H1 (cell line): ENCODE measurements around the gene PCID2. TPM values are rescaled to one million over a fixed set of nuclear protein-coding genes. Genes with fewer than 3 reads are reported as not detected.

ENCODE experiments used
- CTCF ChIA-PET: fragments of 300-600 bp; sonication (Branson Sonifier 250); formaldehyde crosslinking; loops from one replicate; lab custom pipeline; 2021; ENCODE audit not compliant: partially characterized antibody; lab: Charles Lee
- POLR2A ChIA-PET: fragments of 300-600 bp; sonication (Branson Sonifier 250); formaldehyde crosslinking; loops from one replicate; lab custom pipeline; 2021; ENCODE audit warnings: inconsistent platforms; ENCODE audit not compliant: partially characterized antibody; lab: Charles Lee
- DNase-seq, 2 experiments: peaks; one replicate each; pipeline versions ENCODE4 v3.0.0 to v3.0.0-alpha.2; 2010 to 2022; ENCODE audit warnings: low spot score in 2 of 2, low read depth in 1 of 2, mixed read lengths in 1 of 2
- FAIRE-seq: peaks from 2 replicates; lab custom pipeline; 2011; peaks lifted over from hg19 to GRCh38; lab: Jason Lieb, UNC
- H2AFZ ChIP-seq: 2 replicates; pipeline ENCODE4 v1.8.1; 2012; ENCODE audit warnings: low read length, inconsistent platforms
- H2AK5ac ChIP-seq: 2 replicates; pipeline ENCODE4 v1.6.1; 2013; ENCODE audit warnings: low read depth, low read length
- H2BK120ac ChIP-seq: replicated peaks from 2 replicates; pipeline ENCODE3; 2013; ENCODE audit warnings: low read depth, low read length, inconsistent platforms
- H2BK12ac ChIP-seq: 2 replicates; pipeline ENCODE4 v1.6.1; 2013; ENCODE audit warnings: low read depth, low read length
- H2BK15ac ChIP-seq: 2 replicates; pipeline ENCODE4 v1.6.1; 2013; ENCODE audit warnings: low read length
- H2BK20ac ChIP-seq: 2 replicates; pipeline ENCODE4 v1.6.1; 2013; ENCODE audit warnings: low read length
- H2BK5ac ChIP-seq: 2 replicates; pipeline ENCODE4 v1.6.1; 2013; ENCODE audit warnings: low read depth, low read length
- H3K14ac ChIP-seq: 2 replicates; pipeline ENCODE4 v1.6.1; 2013; ENCODE audit warnings: inconsistent platforms; ENCODE audit not compliant: insufficient read length
- H3K18ac ChIP-seq: 2 replicates; pipeline ENCODE4 v1.6.1; 2013; ENCODE audit warnings: low read length; ENCODE audit errors: extremely low read depth
- H3K23ac ChIP-seq: 2 replicates; pipeline ENCODE4 v1.6.1; 2013; ENCODE audit warnings: inconsistent platforms; ENCODE audit not compliant: insufficient read length
- H3K23me2 ChIP-seq: 2 replicates; pipeline ENCODE4 v1.6.1; 2013; ENCODE audit warnings: low read depth, low read length
- H3K27ac ChIP-seq: 2 replicates; pipeline ENCODE4 v1.6.1; 2011; ENCODE audit warnings: low read depth, low read length, inconsistent platforms
- H3K27me3 ChIP-seq, 4 experiments: replicated peaks in 1 of 4; 1 replicate in 1 of 4; 2 replicates in 3 of 4; pipeline versions ENCODE4 v1.6.1 to v1.8.1; 2011 to 2013; ENCODE audit warnings: low read length in 3 of 4, mild to moderate bottlenecking in 3 of 4, inconsistent platforms in 2 of 4, mixed read lengths in 2 of 4, moderate library complexity in 1 of 4; ENCODE audit not compliant: control insufficient read depth in 3 of 4, insufficient read depth in 3 of 4; ENCODE audit errors: extremely low read depth in 1 of 4
- H3K36me3 ChIP-seq, 4 experiments: 2 replicates each; pipeline versions ENCODE4 v1.6.1 to v1.8.1; 2011 to 2013; ENCODE audit warnings: mild to moderate bottlenecking in 4 of 4, low read length in 3 of 4, moderate library complexity in 2 of 4, control low read depth in 1 of 4, inconsistent platforms in 1 of 4; ENCODE audit not compliant: insufficient read depth in 4 of 4, control insufficient read depth in 2 of 4
- H3K4ac ChIP-seq: replicated peaks from 2 replicates; pipeline ENCODE3; 2013; ENCODE audit warnings: low read length, low read depth, mixed read lengths, inconsistent platforms; ENCODE audit not compliant: insufficient read length
- H3K4me1 ChIP-seq, 4 experiments: replicated peaks in 1 of 4; 1 replicate in 1 of 4; 2 replicates in 3 of 4; pipeline versions ENCODE4 v1.6.1 to v1.8.1; 2011 to 2013; ENCODE audit warnings: low read length in 3 of 4, inconsistent platforms in 2 of 4, mixed read lengths in 1 of 4; ENCODE audit not compliant: insufficient read depth in 4 of 4, control insufficient read depth in 3 of 4
- H3K4me2 ChIP-seq, 2 experiments: 2 replicates each; pipeline versions ENCODE4 v1.6.1 to v1.8.1; 2011 to 2013; ENCODE audit warnings: low read depth in 2 of 2, low read length in 2 of 2, control low read depth in 1 of 2, inconsistent platforms in 1 of 2, mild to moderate bottlenecking in 1 of 2; ENCODE audit not compliant: insufficient read depth in 1 of 2
- H3K4me3 ChIP-seq, 4 experiments: fragments of 200-600, 300-600 bp in 1 of 4; sonication (generic), shearing (Covaris generic), sonication (Bioruptor Twin) in 1 of 4; 2 replicates each; pipeline versions ENCODE4 v1.5.1 to v1.8.1; 2011 to 2016; ENCODE audit warnings: low read length in 4 of 4, low read depth in 3 of 4, control low read depth in 2 of 4, inconsistent platforms in 2 of 4, mild to moderate bottlenecking in 2 of 4, mixed read lengths in 1 of 4, moderate library complexity in 1 of 4; ENCODE audit not compliant: insufficient read depth in 2 of 4; ENCODE audit errors: extremely low read depth in 1 of 4
- H3K56ac ChIP-seq: replicated peaks from 2 replicates; pipeline ENCODE3; 2013; ENCODE audit warnings: low read depth, mild to moderate bottlenecking, mixed read lengths, low read length, inconsistent platforms; ENCODE audit not compliant: insufficient read length
- H3K79me1 ChIP-seq: 2 replicates; pipeline ENCODE4 v1.6.1; 2013; ENCODE audit warnings: low read depth, low read length, control low read depth
- H3K79me2 ChIP-seq, 2 experiments: 2 replicates each; pipeline versions ENCODE4 v1.6.1 to v1.8.1; 2012 to 2013; ENCODE audit warnings: low read length in 2 of 2, mild to moderate bottlenecking in 2 of 2, inconsistent platforms in 1 of 2; ENCODE audit not compliant: insufficient read depth in 2 of 2, control insufficient read depth in 1 of 2
- H3K9ac ChIP-seq, 4 experiments: replicated peaks in 1 of 4; 1 replicate in 1 of 4; 2 replicates in 3 of 4; pipeline versions ENCODE4 v1.6.1 to v1.8.1; 2011 to 2013; ENCODE audit warnings: low read depth in 3 of 4, low read length in 3 of 4, control low read depth in 2 of 4, mild to moderate bottlenecking in 2 of 4, moderate library complexity in 2 of 4, inconsistent platforms in 1 of 4; ENCODE audit errors: extremely low read depth in 1 of 4
- H3K9me3 ChIP-seq, 2 experiments: 2 replicates each; pipeline versions ENCODE4 v1.6.1 to v1.8.1; 2012 to 2013; ENCODE audit warnings: mild to moderate bottlenecking in 2 of 2, moderate library complexity in 2 of 2, control low read depth in 1 of 2, inconsistent platforms in 1 of 2, low read depth in 1 of 2, low read length in 1 of 2, mixed read lengths in 1 of 2; ENCODE audit not compliant: insufficient read depth in 2 of 2
- H4K20me1 ChIP-seq, 2 experiments: replicated peaks in 1 of 2; 2 replicates each; pipeline versions ENCODE3 to v1.8.1; 2011 to 2013; ENCODE audit warnings: inconsistent platforms in 2 of 2, low read length in 2 of 2, mild to moderate bottlenecking in 1 of 2; ENCODE audit not compliant: insufficient read depth in 2 of 2, control insufficient read depth in 1 of 2
- H4K5ac ChIP-seq: 2 replicates; pipeline ENCODE4 v1.6.1; 2013; ENCODE audit warnings: low read length, low read depth, mixed read lengths, inconsistent platforms; ENCODE audit not compliant: insufficient read length
- H4K8ac ChIP-seq: 2 replicates; pipeline ENCODE4 v1.8.0; 2013; ENCODE audit warnings: mild to moderate bottlenecking, moderate library complexity, low read length, inconsistent platforms; ENCODE audit not compliant: insufficient read depth; ENCODE audit errors: extremely low read depth
- H4K91ac ChIP-seq: replicated peaks from 2 replicates; pipeline ENCODE3; 2013; ENCODE audit warnings: low read length, mixed read lengths, inconsistent platforms; ENCODE audit not compliant: insufficient read length
- BACH1 ChIP-seq: IDR thresholded peaks from 2 replicates; pipeline ENCODE4 v1.6.1; 2012; ENCODE audit warnings: low read length, improper control_type of control experiment
- BRCA1 ChIP-seq: IDR thresholded peaks from 2 replicates; pipeline ENCODE4 v1.6.1; 2012; ENCODE audit warnings: low read depth, low read length, improper control_type of control experiment
- CBX8 ChIP-seq: fragments of 300-800, 300-1000 bp; sonication (generic); IDR thresholded peaks from 2 replicates; pipeline ENCODE4 v1.7.1; 2016; ENCODE audit warnings: low read depth, low read length, borderline replicate concordance
- EZH2 ChIP-seq: fragments of 200-600 bp; sonication (generic); IDR thresholded peaks from 2 replicates; pipeline ENCODE4 v1.7.1; 2012; ENCODE audit warnings: low read depth, mild to moderate bottlenecking, moderate library complexity, low read length, inconsistent platforms; ENCODE audit not compliant: severe bottlenecking
- GABPA ChIP-seq: IDR thresholded peaks from 2 replicates; pipeline ENCODE4 v1.6.1; 2011; ENCODE audit warnings: mild to moderate bottlenecking, low read length, moderate library complexity, borderline replicate concordance; ENCODE audit not compliant: insufficient read depth
- GTF2F1 ChIP-seq: IDR thresholded peaks from 2 replicates; pipeline ENCODE4 v1.6.1; 2012; ENCODE audit warnings: low read depth, low read length, improper control_type of control experiment, borderline replicate concordance
- MAX ChIP-seq: IDR thresholded peaks from 2 replicates; pipeline ENCODE4 v1.6.1; 2012; ENCODE audit warnings: inconsistent platforms
- POU5F1 ChIP-seq: IDR thresholded peaks from 2 replicates; pipeline ENCODE4 v1.6.1; 2011; ENCODE audit warnings: low read depth, mild to moderate bottlenecking, low read length, moderate library complexity
- WGBS, 2 experiments: shearing (Covaris generic) in 1 of 2; methylation state at CpG; one replicate each; pipeline versions ENCODE4 v1.1.6 to v1.1.7; 2013 to 2015; ENCODE audit warnings: low lambda C conversion rate in 2 of 2, mixed read lengths in 2 of 2, inconsistent platforms in 1 of 2, low coverage in 1 of 2, missing lambda C conversion rate in 1 of 2; ENCODE audit not compliant: insufficient replicate concordance in 2 of 2, insufficient coverage in 1 of 2, insufficient read length in 1 of 2; ENCODE audit errors: extremely low coverage in 1 of 2, missing lambda C conversion rate in 1 of 2; 5-methylcytosine and 5-hydroxymethylcytosine counted together
- polyA plus RNA-seq, 7 experiments: library from polyadenylated mRNA; depleted of rRNA in 3 of 7; stranded (reverse) in 5 of 7; unstranded in 2 of 7; fragments of >200 nt in 5 of 7; fragments of 200-250 nt in 2 of 7; gene quantifications; 1 replicate in 5 of 7; 2 replicates in 1 of 7; 4 replicates in 1 of 7; pipeline versions ENCODE4 v1.2.1 to v1.2.3, GENCODE V29; 2011 to 2013; ENCODE audit warnings: missing spikeins in 2 of 7, mixed read lengths in 2 of 7
- total RNA-seq: library from RNA; stranded (reverse); fragmentation: NEBNext Ultra II Directional; extraction: Animal tissue kit (Norgen Biotek cat#: 25700); gene quantifications from 2 replicates; pipeline ENCODE4 v1.2.1, GENCODE V29; 2021
- TF ChIP-seq, protein P1 (sequence below), 3 experiments: IDR thresholded peaks; 1 replicate in 2 of 3; 2 replicates in 1 of 3; pipeline versions ENCODE4 v1.5.1 to v1.6.1; 2011; ENCODE audit warnings: low read length in 3 of 3, mild to moderate bottlenecking in 3 of 3, inconsistent platforms in 2 of 3, low read depth in 1 of 3, moderate library complexity in 1 of 3; ENCODE audit not compliant: insufficient read depth in 1 of 3; ENCODE audit errors: control extremely low read depth in 1 of 3

The PCID2 gene
- total and polyA plus RNA-seq, 2 of the 8 experiments (the other 6 are each of a cell fraction or from before 2014, with no cell fraction given): 72.4 to 72.8 TPM

DNA sequence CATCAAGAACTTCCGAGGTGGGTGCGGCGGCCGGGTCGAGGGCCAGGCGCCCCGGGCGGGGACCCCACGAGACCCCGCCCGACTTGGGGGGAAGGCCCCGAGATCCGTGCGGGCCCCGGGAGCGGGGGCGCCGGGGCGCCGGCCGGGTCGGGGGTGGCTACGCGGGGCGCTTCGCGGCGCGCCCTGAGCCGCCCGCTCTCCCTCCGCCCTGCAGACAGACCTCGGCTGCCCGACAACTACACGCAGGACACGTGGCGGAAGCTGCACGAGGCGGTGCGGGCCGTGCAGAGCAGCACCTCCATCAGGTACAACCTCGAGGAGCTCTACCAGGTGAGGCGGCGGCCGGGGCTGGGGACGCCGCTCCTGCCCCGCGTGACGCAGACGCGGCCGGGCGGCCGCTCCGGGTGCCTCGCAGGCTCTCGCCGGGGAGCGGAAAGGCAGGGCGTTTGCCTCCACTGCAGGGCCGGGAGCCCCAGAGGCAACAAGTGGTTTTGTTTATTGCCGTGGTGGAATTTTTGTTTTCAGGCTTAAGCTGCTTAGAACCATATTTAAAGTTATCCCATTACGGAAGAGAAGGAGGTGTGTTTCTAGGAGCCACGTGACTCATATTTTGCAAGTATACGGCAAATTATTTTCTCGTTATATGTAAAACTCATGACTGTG lies 1.4 kb upstream of the PCID2 start:
- Histone ChIP-seq H3K23ac (no peak overlapping the region), H3K9ac (peak overlapping the region; percentile 49 to 87 (median 80); a peak in 6 of 7 replicates), H3K27me3 (no peaks in the 10 kb centered on the region), H3K14ac (no peak overlapping the region), H3K79me2 (peaks cover 48 to 84% of the 10 kb centered on the region in 2 experiments), H3K4ac (peak overlapping the region; percentile 94), H2AK5ac (no peak overlapping the region), H2AFZ (no peak overlapping the region), H3K18ac (no peak overlapping the region; the same call in 1 of the 2 replicates), H2BK20ac (no peak overlapping the region), H3K27ac (peak overlapping the region; percentile 69), H2BK12ac (no peak overlapping the region), H3K79me1 (peaks cover 12% of the 10 kb centered on the region), H3K23me2 (peaks cover 5% of the 10 kb centered on the region), H2BK120ac (no peak overlapping the region), H3K4me1 (peaks cover 2 to 6% (median 4%) of the 10 kb centered on the region in 4 experiments; a peak in 6 of 7 replicates), H3K36me3 (peaks cover 0 to 17% (median 1%) of the 10 kb centered on the region in 4 experiments; a peak in 4 of 8 replicates), H3K4me2 (peak overlapping the region; percentile 68 to 78), H4K91ac (peak overlapping the region; percentile 59), H3K56ac (no peak overlapping the region), H4K8ac (peak overlapping the region; percentile 93), H3K4me3 (peak overlapping the region; percentile 76 to 83 (median 78)), H2BK5ac (peak overlapping the region; percentile 90; the same call in 1 of the 2 replicates), H4K5ac (peak overlapping the region; percentile 90), H4K20me1 (peaks cover 7 to 22% of the 10 kb centered on the region in 2 experiments), H2BK15ac (no peak overlapping the region), H3K9me3 (no peaks in the 10 kb centered on the region)
- whole genome bisulfite sequencing, 2 experiments: 1% methylated on average over 45 of the region's 67 CpGs; no CpG with 5 or more reads in 1 of the 2 experiments
- peak in 1 of 2 experiments; percentile 76 for DNase-seq
- no peak for FAIRE-seq
- ChIA-PET CTCF (interaction anchor here (0.6 to 1.5 kb wide), 3 partner anchors 10 to 118 kb away, joined by 3 read pairs; no protein-coding TSS in a partner anchor), POLR2A (interaction anchor here (0.6 to 3.7 kb wide), 27 partner anchors 9 to 1072 kb away, joined by 3 to 26 read pairs (median 4); partner anchors contain the start of genes GRTP1, LAMP1, TFDP1 and UPF3A)
- TF ChIP-seq MAX (peak; percentile 98), BRCA1 (no peak), POU5F1 (no peak), EZH2 (no peak), BACH1 (no peak), GTF2F1 (no peak), GABPA (no peak; the same call in 1 of the 2 replicates), CBX8 (no peak)
- TF ChIP-seq, protein P1, sequence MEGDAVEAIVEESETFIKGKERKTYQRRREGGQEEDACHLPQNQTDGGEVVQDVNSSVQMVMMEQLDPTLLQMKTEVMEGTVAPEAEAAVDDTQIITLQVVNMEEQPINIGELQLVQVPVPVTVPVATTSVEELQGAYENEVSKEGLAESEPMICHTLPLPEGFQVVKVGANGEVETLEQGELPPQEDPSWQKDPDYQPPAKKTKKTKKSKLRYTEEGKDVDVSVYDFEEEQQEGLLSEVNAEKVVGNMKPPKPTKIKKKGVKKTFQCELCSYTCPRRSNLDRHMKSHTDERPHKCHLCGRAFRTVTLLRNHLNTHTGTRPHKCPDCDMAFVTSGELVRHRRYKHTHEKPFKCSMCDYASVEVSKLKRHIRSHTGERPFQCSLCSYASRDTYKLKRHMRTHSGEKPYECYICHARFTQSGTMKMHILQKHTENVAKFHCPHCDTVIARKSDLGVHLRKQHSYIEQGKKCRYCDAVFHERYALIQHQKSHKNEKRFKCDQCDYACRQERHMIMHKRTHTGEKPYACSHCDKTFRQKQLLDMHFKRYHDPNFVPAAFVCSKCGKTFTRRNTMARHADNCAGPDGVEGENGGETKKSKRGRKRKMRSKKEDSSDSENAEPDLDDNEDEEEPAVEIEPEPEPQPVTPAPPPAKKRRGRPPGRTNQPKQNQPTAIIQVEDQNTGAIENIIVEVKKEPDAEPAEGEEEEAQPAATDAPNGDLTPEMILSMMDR (IDR thresholded peaks at IDR 0.05; ENCODE audit: control extremely low read depth in 1 of 3, insufficient read depth in 1 of 3, low read depth in 1 of 3, low read length in 3 of 3): no peak
